ENCODE results near the gene CA10. TPM values are rescaled to one million over a fixed set of nuclear protein-coding genes. Genes with fewer than 3 reads are reported as not detected.

The CA10 gene
- total and polyA plus RNA-seq, 2 donors (not counting 3 experiments of a cell fraction or from before 2014, with no cell fraction given) = not detected

DNA sequence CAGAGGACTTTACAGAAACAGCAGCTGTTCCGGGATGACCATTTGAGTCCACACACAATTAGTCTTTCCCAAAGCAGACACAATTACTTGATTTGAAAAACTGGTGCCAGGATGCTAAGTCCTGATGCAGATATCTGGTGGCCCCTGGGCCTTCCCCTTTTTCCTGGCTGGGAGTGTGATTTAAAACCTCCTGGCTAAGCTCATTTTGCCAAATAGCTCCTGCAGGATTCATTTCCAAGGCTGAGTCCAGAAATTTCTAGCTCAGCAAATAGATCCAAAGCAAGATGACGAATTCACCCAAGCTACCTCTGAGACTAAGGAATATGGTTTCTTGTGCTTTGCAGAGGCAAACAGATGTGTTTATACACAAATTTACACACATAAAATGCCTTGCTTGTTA, 422.2 kb downstream of the CA10 start:
- Histone ChIP-seq H3K9me3 (replicated peaks; ENCODE audit: control insufficient read depth, insufficient read depth, low read length) (no peaks in the 10 kb centered on the region), H2AFZ (ENCODE audit: low read depth, low read length) (no peak overlapping the region), H3K36me3 (ENCODE audit: control insufficient read depth in 2 of 2, extremely low read depth in 1 of 2, insufficient read depth in 2 of 2, low read length in 2 of 2) (no peaks in the 10 kb centered on the region), H3K9ac (replicated peaks; ENCODE audit: extremely low read depth, insufficient read depth, low read length) (no peak overlapping the region), H3K4me2 (ENCODE audit: insufficient read depth, low read length) (no peak overlapping the region), H4K20me1 (replicated peaks; ENCODE audit: control insufficient read depth, extremely low read depth, insufficient read depth, low read length) (no peaks in the 10 kb centered on the region), H3K27me3 (ENCODE audit: control insufficient read depth in 2 of 2, insufficient read depth in 2 of 2, low read length in 2 of 2) (no peaks in the 10 kb centered on the region), H3K4me1 (ENCODE audit: control insufficient read depth, extremely low read depth, insufficient read depth, low read length) (no peaks in the 10 kb centered on the region), H3K4me3 (replicated peaks in 1 of 3; ENCODE audit: insufficient read depth in 1 of 3, low read depth in 1 of 3, low read length in 3 of 3) (no peak overlapping the region), H3K9me1 (replicated peaks; ENCODE audit: control insufficient read depth, extremely low read depth, insufficient read depth, low read length) (no peaks in the 10 kb centered on the region), H3K79me2 (ENCODE audit: control insufficient read depth, insufficient read depth, low read length) (no peaks in the 10 kb centered on the region), H3K27ac (ENCODE audit: insufficient read depth, low read depth, low read length) (no peak overlapping the region)
- intact Hi-C loops (cut with micrococcal nuclease) (no loop called here), dilution Hi-C loops (cut with MboI; ENCODE audit: extremely low pct_ligation_motif_present, low sequenced_read_pairs) (no loop called here)
- BruUV-seq (replicated peaks) = no TSS peak
- CTCF ChIA-PET = no interaction called here
- POLR2A ChIA-PET = no interaction called here
- DNase-seq (ENCODE audit: low read depth, low spot score) = no peak
- FAIRE-seq = no peak
- TF ChIP-seq, protein P1, sequence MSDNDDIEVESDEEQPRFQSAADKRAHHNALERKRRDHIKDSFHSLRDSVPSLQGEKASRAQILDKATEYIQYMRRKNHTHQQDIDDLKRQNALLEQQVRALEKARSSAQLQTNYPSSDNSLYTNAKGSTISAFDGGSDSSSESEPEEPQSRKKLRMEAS (IDR thresholded peaks at IDR 0.05; ENCODE audit: insufficient read depth, insufficient read length) = no peak
- no peak for TF ChIP-seq POLR2AphosphoS5 (IDR thresholded peaks at IDR 0.05; ENCODE audit: insufficient read depth, low read depth, low read length)
- TF ChIP-seq JUN (IDR thresholded peaks at IDR 0.05; ENCODE audit: borderline replicate concordance, insufficient read depth, insufficient read length, low read depth) = no peak
- no peak for TF ChIP-seq POLR2A (IDR thresholded peaks at IDR 0.05; ENCODE audit: low read depth, low read length)
- TF ChIP-seq MYC (IDR thresholded peaks at IDR 0.05; ENCODE audit: low read depth, low read length) = no peak
- TF ChIP-seq GATA2 (IDR thresholded peaks at IDR 0.05; ENCODE audit: insufficient read depth, insufficient read length, low read depth, low read length) = no peak
- TF ChIP-seq, protein P2, sequence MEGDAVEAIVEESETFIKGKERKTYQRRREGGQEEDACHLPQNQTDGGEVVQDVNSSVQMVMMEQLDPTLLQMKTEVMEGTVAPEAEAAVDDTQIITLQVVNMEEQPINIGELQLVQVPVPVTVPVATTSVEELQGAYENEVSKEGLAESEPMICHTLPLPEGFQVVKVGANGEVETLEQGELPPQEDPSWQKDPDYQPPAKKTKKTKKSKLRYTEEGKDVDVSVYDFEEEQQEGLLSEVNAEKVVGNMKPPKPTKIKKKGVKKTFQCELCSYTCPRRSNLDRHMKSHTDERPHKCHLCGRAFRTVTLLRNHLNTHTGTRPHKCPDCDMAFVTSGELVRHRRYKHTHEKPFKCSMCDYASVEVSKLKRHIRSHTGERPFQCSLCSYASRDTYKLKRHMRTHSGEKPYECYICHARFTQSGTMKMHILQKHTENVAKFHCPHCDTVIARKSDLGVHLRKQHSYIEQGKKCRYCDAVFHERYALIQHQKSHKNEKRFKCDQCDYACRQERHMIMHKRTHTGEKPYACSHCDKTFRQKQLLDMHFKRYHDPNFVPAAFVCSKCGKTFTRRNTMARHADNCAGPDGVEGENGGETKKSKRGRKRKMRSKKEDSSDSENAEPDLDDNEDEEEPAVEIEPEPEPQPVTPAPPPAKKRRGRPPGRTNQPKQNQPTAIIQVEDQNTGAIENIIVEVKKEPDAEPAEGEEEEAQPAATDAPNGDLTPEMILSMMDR (IDR thresholded peaks at IDR 0.05; ENCODE audit: extremely low read depth in 1 of 2, insufficient read depth in 1 of 2, low read depth in 1 of 2, low read length in 2 of 2) = no peak
- TF ChIP-seq EZH2 (IDR thresholded peaks at IDR 0.05; ENCODE audit: borderline replicate concordance, low read depth, low read length, severe bottlenecking) = no peak
- no peak for TF ChIP-seq FOS (IDR thresholded peaks at IDR 0.05; ENCODE audit: borderline replicate concordance, insufficient read depth, low read length)
